ENCODE measurements around the gene PCYOX1L.

Gene PCYOX1L

DNA sequence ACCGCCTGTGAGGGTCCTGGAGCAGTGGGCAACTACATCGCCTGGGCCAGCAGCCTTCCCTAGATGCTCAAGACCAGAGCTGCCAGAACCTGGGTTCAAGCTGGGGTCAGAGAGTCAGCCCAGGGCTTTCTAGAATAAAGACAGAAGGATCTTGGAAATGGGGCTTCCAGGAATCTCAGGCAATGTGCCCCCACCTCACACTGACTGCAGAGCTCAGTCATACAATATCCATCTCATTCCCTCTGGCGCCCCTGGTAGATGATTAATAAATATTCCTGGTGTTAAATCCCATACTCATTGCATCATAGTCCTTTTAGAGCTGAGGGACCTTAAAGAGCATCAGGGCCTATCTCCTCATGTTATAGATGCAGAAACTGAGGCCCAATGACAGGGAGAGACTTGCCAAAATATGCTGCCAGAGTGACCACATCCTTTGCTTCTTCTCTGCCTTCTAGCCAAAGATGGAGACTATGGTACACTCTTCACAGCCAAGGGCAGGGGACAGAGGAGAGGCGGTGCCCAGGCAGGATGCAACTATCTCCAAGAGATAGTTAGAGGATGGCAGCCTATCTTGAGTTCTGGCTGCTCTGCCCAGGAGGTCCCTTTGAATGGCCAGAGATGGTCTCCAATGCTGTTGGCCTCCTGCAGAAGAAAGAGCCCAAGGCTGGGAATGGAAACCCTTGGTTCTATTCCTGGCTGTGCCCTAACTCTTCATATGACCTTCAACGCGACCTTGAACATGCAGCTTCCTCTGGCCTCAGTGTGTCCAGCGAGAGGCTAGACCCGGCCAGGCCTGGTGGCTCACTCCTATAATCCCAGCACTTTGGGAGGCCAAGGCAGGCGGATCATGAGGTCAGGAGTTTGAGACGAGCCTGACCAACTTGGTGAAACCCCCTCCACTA is 57.5 kb downstream of the PCYOX1L start:
- no peaks in the 10 kb centered on the region for H3K36me3 ChIP-seq (ENCODE audit: control insufficient read depth, insufficient read depth, low read length)
- TF ChIP-seq, protein P1, sequence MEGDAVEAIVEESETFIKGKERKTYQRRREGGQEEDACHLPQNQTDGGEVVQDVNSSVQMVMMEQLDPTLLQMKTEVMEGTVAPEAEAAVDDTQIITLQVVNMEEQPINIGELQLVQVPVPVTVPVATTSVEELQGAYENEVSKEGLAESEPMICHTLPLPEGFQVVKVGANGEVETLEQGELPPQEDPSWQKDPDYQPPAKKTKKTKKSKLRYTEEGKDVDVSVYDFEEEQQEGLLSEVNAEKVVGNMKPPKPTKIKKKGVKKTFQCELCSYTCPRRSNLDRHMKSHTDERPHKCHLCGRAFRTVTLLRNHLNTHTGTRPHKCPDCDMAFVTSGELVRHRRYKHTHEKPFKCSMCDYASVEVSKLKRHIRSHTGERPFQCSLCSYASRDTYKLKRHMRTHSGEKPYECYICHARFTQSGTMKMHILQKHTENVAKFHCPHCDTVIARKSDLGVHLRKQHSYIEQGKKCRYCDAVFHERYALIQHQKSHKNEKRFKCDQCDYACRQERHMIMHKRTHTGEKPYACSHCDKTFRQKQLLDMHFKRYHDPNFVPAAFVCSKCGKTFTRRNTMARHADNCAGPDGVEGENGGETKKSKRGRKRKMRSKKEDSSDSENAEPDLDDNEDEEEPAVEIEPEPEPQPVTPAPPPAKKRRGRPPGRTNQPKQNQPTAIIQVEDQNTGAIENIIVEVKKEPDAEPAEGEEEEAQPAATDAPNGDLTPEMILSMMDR (IDR thresholded peaks at IDR 0.05; ENCODE audit: insufficient read depth, low read length, poor library complexity, severe bottlenecking): no peak
- peaks cover 4% of the 10 kb centered on the region; the same call in 1 of the 2 replicates for H3K27me3 ChIP-seq (replicated peaks; ENCODE audit: control insufficient read depth, insufficient read depth, low read length)
- DNase-seq (ENCODE audit: extremely low read depth, insufficient read length): no peak
- no peak overlapping the region for H3K4me3 ChIP-seq (replicated peaks; ENCODE audit: low read depth, low read length)

DNA sequence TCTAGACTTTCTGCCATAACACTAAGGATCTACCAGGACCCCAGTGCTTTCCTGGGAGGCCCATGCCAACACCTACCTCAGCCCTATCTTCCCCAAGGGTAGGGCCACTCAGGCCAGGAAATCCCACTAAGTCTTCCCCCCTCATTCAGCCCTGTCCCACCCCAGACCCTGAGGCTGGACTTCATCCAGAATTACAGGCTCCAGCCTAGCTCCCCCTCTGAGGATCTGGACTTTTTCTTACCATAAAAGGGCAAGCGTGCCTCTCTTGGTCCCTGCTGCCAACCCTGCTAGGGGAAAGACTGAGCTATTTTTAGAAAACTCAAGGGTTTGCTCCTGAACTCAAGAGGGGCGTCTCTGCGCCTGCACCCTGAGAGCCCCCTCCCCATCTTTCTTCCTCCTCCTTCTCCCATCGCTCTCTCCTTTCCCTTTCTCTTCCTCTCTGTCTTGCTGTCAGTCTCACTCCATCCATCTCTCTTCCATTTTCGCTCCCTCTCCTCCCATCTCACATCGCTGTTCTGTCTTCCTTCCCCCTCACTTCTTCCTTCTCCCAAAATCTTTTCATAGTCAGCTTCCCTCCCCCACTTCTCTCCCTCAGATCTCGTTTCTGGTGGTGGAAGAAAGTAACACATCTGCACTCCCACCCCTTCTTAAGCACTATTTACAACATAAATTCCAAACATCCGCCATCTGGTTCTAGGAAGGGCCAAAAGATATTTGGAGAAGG is 59.3 kb downstream of the PCYOX1L start:
- H3K4me3 ChIP-seq (replicated peaks; ENCODE audit: low read depth, low read length): no peak overlapping the region
- DNase-seq (ENCODE audit: extremely low read depth, insufficient read length): no peak
- H3K36me3 ChIP-seq (ENCODE audit: control insufficient read depth, insufficient read depth, low read length): no peaks in the 10 kb centered on the region
- TF ChIP-seq, protein P1 (IDR thresholded peaks at IDR 0.05; ENCODE audit: insufficient read depth, low read length, poor library complexity, severe bottlenecking): no peak
- H3K27me3 ChIP-seq (replicated peaks; ENCODE audit: control insufficient read depth, insufficient read depth, low read length): peaks cover 4% of the 10 kb centered on the region; the same call in 1 of the 2 replicates

DNA sequence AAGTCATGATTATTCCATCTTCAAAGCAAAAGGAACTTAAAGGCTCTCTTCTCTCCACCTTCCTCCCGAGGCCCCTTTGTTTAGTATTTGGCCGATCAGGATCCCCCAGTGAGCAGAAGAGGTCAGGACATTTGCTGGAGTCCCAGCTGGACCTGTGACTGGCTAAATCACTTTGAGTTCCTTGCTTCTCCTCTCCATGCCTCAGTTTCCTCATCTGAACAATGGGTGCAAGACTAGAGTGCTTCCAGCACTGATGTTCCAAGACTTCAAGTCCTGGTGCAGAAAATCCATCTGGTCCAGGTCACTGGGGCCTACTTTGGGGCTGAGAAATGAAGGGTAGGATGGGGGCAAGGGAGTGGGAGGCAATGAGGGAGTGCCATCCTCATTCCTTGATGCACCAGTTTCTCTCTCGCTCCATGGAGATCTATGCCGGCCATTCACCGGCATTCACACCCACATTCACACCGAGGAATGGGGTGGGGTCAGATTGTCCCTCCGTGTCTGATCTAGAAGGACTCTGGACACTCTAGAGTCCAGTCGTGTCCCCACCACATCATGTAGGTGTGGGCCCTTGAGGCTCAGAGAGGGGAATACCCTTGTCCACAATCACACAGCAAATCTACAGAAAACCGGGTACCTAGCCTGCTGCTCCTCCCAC is 60.0 kb downstream of the PCYOX1L start:
- Histone ChIP-seq H3K4me3 (replicated peaks; ENCODE audit: low read depth, low read length) (no peak overlapping the region), H3K27me3 (replicated peaks; ENCODE audit: control insufficient read depth, insufficient read depth, low read length) (peaks cover 4% of the 10 kb centered on the region; the same call in 1 of the 2 replicates), H3K36me3 (ENCODE audit: control insufficient read depth, insufficient read depth, low read length) (no peaks in the 10 kb centered on the region)
- DNase-seq (ENCODE audit: extremely low read depth, insufficient read length): no peak
- TF ChIP-seq, protein P1 (IDR thresholded peaks at IDR 0.05; ENCODE audit: insufficient read depth, low read length, poor library complexity, severe bottlenecking): no peak

DNA sequence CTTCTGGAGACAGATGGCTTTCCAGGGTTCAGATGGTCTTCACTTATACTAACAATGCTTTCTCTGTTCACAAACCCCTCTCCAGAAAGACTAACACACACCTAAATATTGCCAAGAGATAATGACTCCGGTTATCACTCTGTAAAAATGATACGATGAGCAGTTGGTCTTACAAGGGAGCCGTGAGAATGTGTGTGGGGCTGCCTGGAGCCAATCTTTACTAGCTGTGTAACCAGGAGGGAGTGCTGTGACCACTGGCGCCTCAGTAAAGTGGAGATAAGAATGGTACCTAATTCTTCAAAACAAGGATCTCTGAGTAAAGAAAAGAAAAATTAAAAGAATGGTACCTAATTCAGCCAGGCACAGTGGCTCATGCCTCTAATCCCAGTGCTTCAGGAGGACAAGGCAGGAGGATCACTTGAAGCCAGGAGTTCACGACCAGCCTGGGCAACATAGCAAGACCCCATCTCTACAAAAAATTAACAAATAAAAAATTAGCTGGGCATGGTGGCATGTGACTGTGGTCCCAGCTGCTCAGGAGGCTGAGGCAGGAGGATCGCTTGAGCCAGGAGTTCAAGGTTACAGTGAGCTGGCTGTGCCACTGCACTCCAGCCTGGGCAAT is 61.2 kb downstream of the PCYOX1L start:
- Histone ChIP-seq H3K36me3 (ENCODE audit: control insufficient read depth, insufficient read depth, low read length) (no peaks in the 10 kb centered on the region), H3K4me3 (replicated peaks; ENCODE audit: low read depth, low read length) (no peak overlapping the region), H3K27me3 (replicated peaks; ENCODE audit: control insufficient read depth, insufficient read depth, low read length) (peaks cover 4% of the 10 kb centered on the region; the same call in 1 of the 2 replicates)
- TF ChIP-seq, protein P1 (IDR thresholded peaks at IDR 0.05; ENCODE audit: insufficient read depth, low read length, poor library complexity, severe bottlenecking): no peak
- no peak for DNase-seq (ENCODE audit: extremely low read depth, insufficient read length)
